GM19328 (cell line): Measurements from ENCODE around the gene GNB1L.

Source experiments
- ATAC-seq: cut with Tn5 transposase; IDR thresholded peaks from one replicate; pipeline ENCODE4 v1.9.1; 2021; ENCODE audit warnings: mild to moderate bottlenecking, moderate library complexity; ENCODE audit not compliant: unreplicated experiment

Gene GNB1L

DNA sequence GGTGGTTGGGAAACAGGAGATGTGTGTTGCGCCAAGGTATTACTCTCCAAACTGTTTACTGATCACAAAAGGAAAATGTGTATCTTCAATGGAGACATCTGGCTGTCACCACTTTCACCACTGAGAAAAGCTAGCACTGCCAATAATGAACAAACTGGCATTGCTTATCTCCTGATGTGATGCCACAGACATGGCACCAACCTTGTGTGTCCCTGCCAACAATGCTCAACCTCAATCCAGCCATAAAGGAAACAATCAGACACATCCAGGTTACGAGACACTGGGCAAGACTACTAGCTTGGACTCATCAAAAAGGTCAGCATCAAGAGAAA lies 28.1 kb downstream of the GNB1L start:
- no peak for ATAC-seq

DNA sequence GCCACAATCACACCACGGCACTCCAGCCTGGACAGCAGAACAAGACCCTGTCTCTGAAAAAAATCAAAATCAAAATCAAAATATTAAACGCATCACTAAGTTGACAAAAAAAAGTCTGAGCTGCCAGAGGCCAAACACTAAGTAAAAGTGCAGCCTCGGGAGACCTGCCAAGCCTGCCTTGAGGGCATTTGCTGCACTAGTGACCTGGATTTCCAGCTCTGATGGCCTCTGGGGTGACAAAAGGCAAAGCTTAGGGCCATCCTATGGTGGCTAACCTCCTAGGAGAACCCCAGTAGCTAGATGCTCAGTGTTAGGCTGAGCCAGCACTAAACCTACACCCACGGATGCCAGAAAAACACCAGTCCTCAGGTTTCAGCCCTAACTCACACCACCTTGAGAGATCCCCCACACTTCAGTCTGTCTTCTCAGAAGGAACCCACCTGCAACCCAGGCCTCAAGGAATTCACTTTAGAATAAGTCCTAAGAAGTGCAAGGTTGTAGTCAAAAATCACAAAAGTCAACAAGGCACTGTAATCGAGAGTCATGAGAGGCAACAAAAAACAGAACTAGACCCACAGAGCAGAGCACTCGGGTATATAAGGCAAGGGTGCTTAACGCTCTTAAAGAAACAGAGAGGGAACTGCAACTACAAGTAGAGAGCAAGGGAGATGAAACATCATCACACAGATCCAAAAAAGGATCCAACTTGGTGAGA lies 28.6 kb downstream of the GNB1L start:
- ATAC-seq = no peak

DNA sequence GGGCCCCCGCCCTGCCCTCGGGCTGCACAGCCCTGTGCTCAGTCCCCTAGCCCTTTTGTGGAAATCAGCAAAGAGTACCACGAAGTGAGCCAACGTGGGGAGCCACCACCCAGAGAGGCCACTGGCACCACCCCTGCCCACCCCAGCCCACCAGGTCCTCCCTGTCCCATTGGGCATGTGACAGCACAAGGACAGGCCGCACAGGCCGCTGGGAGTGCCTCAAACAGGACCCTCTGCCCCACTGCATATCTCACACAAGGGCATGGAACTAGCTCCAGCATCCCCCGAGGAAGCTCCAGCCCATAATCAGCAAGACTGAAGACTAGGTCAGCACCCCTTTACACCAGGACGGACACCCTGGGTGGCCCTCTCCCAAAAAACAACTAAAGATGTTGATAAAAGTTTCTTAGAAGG lies 29.7 kb downstream of the GNB1L start:
- no peak for ATAC-seq

DNA sequence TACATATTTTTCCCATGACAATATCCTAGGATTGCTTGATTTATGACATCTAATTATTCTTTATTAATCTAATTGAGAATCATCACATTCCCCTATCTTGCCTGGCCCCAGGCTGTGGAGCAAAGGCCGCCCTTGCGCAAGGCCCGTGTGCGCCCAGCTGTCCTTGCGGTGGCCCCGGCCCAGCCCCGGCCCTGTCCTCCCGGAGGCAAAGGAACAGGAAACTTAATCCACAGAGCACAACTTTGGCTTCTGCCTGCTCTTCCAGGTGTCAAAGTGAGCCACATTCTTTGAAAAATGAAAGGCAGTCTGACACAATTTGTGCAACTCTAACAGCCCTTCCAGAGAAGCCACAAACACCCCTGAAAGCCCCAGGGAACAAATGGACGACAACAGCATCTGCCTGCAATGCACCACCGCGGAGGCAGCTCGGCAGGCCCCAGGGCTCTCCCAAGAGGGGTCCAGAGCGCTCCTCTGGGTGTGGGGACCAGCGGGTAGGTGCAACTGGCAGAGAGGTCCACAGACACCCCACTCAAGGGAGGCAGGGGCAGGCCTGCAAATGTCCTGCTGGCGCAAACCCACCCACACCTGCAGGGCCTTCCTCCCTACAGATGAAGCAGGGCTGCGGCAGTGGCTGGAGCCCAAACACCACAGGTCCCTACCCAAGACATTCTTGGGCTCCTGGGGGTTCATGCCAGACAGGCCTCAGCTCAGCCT lies 30.3 kb downstream of the GNB1L start:
- no peak for ATAC-seq

DNA sequence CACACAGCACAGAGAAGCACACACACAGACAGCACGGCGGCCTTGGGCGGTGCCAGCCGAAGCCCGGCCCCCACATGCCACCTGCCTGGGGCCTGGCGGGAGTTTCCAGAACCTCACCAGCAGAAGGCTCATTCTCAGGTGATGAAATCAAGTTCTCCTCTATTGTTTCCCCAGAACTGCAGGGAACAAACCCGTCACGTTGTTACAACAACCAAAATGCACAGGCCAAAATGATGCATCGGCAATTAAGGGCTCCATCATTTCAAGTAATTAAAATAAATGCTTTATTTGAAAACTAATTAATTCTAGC lies 30.8 kb downstream of the GNB1L start:
- no peak for ATAC-seq

- ATAC-seq = no peak
These were observed 31.3 kb downstream of the GNB1L start for GRCh38 chr22:19823191-19823901.

GRCh38 chr22:19822301-19823117 lies 32.2 kb downstream of the GNB1L start:
- no peak for ATAC-seq

DNA sequence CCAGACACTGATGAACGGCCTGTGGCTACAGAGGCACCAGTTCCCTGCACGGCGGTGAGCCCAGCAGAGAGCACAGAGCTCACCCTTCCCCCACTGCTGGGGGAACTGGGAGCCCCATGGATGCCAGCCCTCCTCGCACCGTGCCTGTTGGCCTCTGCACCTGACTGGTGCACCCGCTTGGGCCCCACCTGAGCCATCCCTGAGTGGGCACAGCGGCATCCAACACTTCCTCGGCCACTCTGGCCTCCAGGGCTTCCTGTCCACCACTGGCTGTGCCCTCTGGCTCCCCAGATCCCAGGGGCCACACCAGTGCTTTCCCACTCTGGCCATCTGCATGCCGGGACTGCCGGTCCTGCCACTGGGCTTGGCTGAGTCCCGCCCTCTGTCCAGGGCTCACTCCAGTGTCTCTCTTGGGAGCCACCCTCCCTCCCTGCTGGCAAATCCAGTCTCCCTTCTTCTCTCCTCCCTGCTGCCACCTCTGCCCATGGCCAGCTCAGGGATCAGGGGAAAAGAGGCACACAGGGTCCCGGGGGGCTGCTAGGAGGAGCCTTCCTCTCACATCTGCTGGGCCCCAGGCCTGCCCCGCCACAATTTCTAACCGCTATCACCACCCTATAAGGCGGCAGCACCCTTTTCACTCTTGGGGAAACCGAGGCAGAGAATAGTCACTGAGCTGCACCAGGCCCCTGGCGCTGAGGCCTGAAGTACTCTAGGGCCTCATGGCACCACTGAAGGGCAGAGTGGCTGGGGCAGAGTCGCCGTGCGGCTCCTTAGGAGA lies 33.0 kb downstream of the GNB1L start:
- no peak for ATAC-seq

DNA sequence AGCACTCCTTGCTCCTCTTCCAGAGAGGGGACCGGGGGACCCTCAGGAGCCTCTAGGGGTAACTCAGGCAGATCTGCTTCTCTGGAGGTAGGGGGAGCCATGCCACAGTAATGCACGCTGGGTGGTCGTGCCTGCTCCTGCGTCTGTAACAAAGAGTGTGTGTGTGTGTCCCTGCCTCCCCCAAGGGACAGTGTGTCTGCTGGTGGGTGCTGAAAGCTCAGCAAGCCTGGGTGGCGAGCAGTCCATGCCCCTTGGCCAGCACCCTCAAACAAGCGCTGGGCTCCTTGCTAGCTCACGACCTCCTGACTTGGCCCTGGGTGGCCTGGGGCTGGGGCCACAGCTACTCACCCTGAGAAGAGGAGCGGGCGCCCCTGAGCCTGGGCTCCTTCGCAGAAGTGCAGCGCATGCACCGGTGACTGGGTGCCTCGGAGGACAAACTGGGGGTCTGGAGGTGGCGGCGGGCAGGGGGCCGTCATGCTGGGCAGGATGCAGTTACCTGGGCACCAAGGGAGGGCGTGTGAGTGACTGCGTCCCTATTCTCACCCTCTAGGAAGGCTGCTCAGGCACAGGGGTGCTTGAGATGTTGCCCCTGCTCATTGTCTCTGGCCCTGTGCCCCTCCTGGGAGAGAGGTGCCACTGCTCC lies 33.7 kb downstream of the GNB1L start:
- ATAC-seq = no peak

GRCh38 chr22:19819911-19820879 lies 34.5 kb downstream of the GNB1L start:
- no peak for ATAC-seq

- no peak for ATAC-seq
These were observed 35.3 kb downstream of the GNB1L start for GRCh38 chr22:19819208-19819910.

DNA sequence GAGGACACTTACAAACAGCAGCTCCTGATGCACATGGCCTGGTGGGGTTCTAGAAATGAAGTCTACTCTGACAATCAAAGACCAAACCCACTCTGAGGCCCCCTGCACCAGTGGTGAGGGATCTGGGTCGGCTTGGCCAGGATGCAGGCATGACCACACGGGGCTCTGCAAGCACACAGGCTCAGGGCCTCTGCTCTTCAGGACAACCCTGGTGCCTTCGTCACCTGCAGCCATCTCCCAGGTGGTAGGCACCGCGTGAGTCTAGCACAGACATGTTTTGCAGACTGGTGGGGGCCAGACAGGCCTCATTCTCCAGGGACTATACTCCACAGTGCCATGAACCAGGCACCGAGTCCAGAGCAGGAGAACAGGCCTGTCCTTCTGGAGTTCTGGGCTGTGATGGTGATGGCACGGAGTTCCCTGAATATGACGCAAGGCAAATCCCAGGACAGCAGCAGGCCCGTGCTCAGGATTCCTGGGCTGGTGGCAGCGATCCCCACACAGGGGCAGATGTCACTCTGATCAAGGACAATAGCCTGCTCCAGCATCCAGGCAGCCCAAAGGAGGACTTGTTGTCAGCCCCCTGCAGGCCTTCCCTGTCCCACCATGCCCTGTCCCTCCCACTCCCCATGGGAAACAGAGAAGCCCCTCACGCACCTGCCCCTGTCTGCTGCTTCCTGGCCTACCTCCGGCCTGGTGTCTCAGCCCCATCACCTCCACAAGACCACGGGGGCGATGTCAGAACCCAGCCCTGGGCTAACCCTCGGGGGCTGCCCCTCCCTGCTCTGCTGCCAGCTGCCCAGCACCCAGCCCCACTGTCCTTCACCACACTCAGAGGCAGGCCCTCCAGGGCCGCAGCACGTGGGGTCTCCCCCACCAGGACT lies 36.1 kb downstream of the GNB1L start:
- no peak for ATAC-seq

- ATAC-seq = no peak
These were observed 38.1 kb downstream of the GNB1L start for GRCh38 chr22:19816372-19817119.

DNA sequence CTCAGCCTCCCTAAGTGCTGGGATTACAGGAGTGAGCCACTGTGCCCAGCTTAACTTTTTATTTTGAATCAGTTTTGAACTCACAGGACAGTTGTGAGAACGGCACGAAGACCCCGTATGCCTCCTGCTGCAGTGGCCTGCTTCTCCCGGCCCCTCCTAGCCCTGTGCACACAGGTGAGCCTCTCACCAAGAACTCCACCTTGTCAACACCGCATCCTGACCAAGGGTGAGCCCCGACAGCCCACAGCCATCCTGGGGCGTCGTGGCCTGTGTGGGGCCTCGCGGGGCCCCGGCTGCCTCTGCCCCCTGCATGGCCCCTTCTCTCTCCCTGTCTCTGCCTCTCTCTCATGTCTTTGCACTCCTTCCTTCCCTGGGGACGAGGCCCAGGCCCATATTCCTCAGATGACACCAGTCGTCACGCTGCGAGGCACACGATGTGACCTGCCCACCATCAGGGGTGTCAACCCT lies 38.8 kb downstream of the GNB1L start:
- no peak for ATAC-seq

DNA sequence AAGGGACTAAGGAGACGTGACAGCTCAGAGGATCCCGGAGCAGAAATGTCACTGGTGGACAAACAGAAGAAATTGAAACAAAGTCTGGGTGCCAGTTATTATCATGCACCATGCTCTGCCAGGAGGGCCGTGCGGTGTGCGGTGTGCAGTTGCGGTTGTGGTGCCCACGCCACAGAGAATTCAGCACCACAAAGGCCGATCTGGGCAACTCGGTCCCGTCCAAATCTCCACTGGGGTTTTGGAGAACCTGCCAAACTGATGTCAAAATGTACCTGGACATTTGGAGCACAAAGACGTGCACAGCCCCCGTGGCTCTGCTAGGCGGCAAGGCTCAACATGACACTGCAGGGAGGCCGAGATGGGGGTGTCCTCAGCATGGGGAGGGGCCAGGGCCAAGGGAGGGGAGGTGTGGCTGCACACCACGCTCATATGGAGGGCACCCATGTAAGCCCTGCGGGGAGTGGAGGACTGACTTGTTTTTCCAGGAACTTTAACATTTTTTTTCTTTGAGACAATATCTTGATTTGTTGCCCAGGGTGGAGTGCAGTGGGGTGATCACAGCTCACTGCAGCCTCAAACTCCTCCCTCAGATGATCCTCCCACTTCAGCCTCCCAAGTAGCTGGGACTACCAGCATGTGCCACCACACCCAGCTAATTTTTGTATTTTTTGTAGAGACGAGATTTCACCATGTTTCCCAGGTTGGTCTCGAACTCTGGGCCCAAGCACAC lies 39.4 kb downstream of the GNB1L start:
- no peak for ATAC-seq

DNA sequence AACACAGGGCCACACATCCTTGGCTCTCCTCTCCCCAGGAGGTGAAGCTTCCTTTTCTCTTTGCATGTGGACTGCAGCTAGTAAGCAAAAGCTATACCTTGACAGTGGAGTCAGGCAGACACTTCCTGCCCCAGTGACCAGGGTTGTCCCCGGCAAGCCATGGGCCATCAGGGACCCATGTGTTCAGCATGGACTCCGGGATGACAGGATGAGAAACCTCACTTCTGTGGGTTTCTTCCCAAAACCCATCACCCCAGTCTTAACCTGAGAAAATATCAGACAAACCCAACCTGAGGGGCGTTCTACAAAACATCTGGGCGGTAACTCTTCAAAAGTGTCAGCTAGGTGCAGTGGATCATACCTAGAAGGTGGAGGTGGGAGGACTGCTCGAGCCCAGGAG lies 40.2 kb downstream of the GNB1L start:
- no peak for ATAC-seq
